OCI-LY3 (cell line): ENCODE measurements around the gene TSTD2.
"Not testable (repeated sequence)": the region's sequence is repeated elsewhere in the genome, so short reads cannot be mapped to it uniquely, and the experiment has no call there.

ENCODE experiments used
- EZH2phosphoT487 ChIP-seq: fragments of 200-600 bp; shearing (Covaris generic); IDR thresholded peaks from 2 replicates; pipeline ENCODE4 v1.6.1; 2018; ENCODE audit warnings: antibody characterized with exemption, mixed run types, low read depth
- TF ChIP-seq, protein P1 (sequence below): fragments of 200-600, 300-600 bp; sonication (generic); IDR thresholded peaks from 2 replicates; pipeline ENCODE4 v1.5.1; 2014; ENCODE audit warnings: antibody characterized with exemption, low read length, low read depth

DNA sequence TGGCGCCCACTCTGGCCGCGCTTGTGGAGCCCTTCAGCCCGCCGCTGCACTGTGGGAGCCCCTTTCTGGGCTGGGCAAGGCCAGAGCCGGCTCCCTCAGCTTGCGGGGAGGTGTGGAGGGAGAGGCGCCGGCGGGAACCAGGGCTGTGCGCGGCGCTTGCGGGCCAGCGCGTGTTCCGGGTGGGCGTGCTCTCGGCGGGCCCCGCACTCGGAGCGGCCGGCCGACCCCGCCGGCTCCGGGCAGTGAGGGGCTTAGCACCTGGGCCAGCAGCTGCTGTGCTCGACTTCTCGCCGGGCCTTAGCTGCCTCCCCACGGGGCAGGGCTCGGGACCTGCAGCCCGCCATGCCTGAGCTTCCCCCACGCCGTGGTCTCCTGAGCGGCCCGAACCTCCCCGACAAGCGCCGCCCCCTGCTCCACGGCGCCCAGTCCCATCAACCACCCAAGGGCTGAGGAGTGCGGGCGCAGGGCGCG lies 59.0 kb downstream of the TSTD2 start:
- TF ChIP-seq, protein P1, sequence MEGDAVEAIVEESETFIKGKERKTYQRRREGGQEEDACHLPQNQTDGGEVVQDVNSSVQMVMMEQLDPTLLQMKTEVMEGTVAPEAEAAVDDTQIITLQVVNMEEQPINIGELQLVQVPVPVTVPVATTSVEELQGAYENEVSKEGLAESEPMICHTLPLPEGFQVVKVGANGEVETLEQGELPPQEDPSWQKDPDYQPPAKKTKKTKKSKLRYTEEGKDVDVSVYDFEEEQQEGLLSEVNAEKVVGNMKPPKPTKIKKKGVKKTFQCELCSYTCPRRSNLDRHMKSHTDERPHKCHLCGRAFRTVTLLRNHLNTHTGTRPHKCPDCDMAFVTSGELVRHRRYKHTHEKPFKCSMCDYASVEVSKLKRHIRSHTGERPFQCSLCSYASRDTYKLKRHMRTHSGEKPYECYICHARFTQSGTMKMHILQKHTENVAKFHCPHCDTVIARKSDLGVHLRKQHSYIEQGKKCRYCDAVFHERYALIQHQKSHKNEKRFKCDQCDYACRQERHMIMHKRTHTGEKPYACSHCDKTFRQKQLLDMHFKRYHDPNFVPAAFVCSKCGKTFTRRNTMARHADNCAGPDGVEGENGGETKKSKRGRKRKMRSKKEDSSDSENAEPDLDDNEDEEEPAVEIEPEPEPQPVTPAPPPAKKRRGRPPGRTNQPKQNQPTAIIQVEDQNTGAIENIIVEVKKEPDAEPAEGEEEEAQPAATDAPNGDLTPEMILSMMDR: not testable (repeated sequence)
- not testable (repeated sequence) for TF ChIP-seq EZH2phosphoT487
